GM21619 (cell line): ENCODE data around the gene DNAJC27.

Source experiments
- ATAC-seq: cut with Tn5 transposase; IDR thresholded peaks from one replicate; pipeline ENCODE4 v1.9.1; 2021; ENCODE audit not compliant: unreplicated experiment

DNAJC27 gene

GRCh38 chr2:24909555-24910177 lies 62.1 kb downstream of the DNAJC27 start:
- no peak for ATAC-seq

DNA sequence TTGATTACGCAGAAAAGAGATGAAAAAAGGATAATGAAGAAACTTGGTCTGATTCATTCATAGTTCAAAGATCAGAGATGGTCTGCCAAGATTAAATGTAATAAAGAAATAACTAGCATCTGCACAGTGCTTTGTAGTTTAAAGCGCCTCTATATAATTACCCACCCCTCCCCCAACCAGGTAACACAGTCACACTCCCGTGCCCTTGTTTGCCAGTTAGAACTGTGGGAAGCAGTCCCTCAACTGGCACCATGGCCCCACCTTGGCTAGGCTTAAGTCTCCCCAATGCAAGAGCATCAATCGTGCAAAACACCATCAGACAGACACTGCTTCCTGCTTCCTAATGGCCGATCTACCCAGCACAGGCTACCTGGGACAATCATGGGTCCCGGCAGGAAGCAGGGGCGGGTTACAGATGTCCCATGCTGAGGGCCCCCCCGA lies 63.3 kb downstream of the DNAJC27 start:
- no peak for ATAC-seq

GRCh38 chr2:24907116-24907515 lies 64.6 kb downstream of the DNAJC27 start:
- no peak for ATAC-seq

DNA sequence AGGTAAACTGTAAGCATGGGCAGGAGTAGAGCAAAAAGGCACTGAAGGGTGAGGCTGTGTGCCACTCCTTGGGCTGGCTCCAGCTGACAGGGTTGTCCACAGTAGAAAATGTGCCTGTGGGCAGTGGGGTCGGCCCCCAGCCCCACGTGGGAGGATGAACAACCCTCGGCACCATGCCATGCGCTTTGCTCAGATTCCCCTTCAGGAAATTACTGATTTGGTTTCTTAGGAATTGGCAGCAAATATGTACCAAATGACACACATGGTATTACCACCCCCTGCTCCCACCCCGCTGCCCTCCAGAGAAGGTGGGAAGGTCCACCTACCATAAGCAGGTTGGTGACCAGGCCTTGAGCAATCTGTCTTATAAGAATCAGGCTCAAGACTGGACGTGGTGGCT lies 65.3 kb downstream of the DNAJC27 start:
- no peak for ATAC-seq

DNA sequence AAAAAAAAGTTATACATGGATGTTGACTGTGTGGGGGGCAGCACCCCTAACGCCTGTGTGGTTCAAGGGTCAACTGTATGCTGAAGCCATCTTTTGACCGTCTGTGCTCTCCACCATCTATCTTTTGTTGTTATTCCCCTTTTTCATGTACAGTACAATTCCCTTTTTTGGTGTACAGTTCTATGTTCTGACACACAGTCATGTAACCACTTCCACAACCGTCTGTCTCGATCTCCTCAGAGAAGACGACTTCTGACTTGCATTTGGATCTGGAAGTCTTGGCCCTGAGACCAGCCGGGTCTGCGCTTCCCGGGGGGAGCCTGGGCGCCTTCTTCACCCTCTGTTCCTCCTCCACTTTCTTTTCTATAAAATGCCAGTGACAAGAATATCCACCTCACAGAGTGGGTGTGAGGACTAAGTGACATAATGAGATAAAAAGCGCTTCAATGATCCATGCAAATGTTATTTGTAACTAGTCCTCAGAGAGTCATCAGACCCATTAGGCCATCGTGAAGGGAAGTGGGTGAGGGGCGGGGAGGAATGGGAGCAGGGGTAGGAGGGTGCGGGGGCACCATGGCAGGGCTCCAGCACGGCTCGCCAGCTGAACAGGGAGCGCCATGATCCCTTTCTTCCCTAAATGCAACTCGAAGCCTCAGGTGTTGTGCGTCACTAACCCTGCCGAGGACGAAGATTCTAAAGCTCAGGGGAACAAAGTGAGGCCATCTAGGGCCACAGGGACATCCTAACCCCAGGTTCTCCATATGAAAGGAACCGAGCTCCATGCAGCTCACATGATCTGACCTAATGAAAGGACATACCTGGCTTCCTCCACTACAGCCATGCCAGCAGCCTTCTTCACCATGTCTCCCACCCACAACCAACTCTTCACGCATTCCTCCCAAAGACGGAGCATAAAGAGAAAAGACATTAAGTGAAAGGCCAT lies 68.3 kb downstream of the DNAJC27 start:
- no peak for ATAC-seq

DNA sequence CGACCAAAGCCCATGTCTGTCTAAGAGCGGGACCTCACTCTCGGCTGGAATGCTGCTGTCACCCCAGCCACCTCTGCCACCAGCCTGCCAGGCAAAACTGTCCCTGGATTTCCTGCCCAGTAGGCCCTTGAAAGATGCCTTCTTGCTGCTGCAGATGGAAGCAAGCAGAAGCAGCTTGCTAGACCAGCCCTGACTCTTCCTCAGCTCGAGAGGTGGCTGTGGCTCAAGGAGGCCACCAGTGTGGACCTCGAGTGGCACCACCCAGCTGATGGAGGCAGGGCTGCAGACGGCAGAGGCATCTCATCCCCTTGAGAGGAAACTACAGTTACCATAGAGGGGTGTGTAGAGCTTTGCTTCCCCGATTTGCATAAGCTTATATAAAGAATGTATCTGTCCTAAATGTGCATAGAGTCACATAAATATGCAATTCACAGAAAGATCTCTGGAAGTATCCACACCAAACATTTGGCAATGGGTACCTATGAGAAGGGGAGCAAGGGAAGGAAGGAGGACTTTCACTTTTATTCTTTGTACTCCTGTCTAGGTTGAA lies 72.3 kb downstream of the DNAJC27 start:
- ATAC-seq = no peak

- no peak for ATAC-seq
Measured at GRCh38 chr2:24898122-24899109, 73.3 kb downstream of the DNAJC27 start.

DNA sequence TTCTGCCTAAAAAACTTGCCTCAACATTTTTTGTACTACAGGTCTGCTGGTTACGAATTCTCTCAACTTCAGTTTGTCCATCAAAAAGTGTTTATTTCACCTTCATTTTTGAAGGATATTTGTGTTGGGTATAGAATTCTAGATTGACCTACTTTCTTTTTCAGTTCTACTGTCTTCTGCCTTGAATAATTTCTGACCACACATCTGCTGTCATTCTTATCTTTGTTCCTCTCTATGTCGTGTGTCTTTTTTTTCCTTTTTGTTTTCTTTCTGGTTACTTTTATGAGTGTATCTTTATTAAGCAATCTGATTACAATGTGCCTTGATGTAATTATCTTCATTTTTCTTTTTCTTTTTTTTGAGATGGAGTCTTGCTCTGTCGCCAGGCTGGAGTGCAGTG lies 77.0 kb downstream of the DNAJC27 start:
- no peak for ATAC-seq

DNA sequence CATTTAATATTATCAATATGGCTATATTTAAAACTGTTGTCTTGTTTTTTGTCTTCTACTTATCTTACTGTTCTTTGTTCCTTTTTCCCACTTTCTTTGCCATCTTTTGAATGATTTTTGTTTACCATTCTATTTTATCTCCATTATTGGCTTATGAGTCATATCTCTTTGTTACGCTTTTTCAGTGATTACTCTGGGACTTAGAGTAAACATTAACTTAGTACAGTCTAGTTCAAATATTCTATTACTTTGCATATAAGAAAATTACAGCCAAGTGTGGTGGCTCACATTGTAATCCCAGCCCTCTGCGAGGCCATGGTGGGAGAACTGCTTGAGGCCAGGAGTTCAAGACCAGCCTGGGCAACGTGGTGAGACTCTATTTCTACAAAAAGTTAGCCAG lies 77.8 kb downstream of the DNAJC27 start:
- no peak for ATAC-seq
